Fibroblast of peridontal ligament (primary cell): ENCODE results near the gene CPEB2.

Source experiments
- DNase-seq: peaks from one replicate; pipeline ENCODE4 v3.0.0-alpha.2; 2010; ENCODE audit errors: extremely low read depth

The CPEB2 gene

GRCh38 chr4:15010038-15010585 lies 7.8 kb downstream of the CPEB2 start:
- no peak for DNase-seq

GRCh38 chr4:15011166-15011565 lies 8.9 kb downstream of the CPEB2 start:
- DNase-seq, result no peak

DNA sequence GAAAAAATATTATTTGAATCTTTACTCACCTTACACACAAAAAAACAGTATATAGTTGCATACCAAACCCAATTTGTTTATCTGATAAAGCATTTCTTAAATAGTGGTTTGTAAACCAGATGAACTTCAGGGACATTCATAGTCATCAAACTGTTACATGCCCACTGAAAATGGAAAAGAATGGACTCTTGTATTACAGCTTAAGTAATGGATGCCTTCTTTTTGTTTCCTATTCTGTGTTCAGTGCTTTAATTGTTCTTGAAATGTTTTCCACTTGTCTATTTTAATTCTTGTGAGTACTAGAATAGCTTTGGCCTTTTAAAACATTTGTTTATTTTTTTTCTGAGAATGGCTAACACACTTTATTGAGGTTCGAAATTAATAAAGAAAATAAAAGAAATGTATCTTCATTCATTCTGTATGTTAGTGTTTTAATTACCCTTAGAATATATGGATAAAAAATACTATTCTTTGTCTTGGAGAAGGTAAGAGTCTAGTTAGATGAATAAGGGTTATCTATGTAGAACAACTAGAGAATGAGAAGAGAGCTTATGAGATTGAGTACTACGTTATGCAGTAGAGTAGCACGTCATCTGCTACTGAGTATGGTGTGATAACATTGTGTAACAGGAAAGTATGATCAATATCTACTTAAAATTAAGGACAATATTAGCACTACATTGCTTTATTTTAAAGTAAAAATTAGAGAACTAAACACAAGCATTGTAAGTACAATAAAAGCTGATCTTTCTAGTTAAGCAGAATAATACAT lies 9.9 kb downstream of the CPEB2 start:
- DNase-seq, result no peak

DNA sequence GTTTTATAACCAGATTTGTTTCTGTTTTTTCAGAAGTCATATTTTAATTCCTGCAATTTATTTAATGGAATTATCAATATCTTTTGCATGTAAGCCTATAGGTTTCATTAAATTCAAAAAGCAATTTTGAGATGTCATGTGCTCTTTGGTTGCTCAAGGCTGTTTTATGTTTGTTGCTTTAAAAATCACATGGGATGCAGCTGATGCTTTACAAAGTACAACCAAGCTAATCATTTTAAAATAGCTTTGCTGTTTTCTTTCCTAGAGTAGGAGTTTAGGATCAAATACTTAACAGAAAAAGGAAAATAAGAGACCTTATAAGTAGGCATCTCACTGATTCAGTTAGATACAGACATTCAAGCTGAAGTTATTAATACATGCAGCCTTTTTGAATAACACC lies 11.3 kb downstream of the CPEB2 start:
- no peak for DNase-seq

DNA sequence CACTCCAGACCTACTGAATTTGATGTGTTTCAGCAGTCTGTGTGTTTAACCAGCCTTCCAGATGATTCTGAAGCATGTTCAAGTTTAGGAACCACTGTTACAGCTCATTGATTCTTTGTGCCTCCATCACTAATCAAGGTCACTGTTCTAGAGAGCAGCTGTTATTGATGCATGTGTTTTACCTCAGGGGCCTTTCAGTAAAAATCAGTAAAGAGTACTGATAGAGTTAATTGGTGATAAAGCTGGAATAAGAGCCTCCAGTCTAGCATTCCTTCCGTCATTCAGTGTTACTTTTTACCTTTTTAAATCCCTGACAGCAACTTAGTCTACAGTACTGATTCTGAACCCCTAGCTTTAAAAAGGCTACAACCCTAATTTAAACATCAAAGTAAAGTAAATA lies 12.9 kb downstream of the CPEB2 start:
- DNase-seq, result no peak

DNA sequence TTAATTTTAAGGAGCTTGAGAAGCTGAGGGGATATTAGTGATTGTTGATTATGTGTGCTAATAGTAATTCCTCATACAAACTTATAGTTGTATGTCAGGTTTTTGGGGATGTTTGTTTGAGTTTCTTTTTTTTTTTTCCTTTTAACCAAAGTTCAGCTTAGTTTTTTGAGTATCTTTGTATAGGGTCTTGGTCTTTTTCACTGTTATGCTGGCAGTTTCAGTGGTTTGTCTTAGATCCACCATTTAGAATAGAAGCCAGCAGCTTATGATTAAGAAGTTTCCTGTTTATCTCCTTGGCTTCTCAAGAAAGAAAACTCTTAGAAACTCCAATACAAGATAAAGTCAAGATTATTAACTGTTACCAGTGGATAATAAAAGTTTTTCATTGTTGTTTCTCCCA lies 16.1 kb downstream of the CPEB2 start:
- DNase-seq, result no peak

GRCh38 chr4:15020502-15021286 lies 18.4 kb downstream of the CPEB2 start:
- DNase-seq, result no peak

DNA sequence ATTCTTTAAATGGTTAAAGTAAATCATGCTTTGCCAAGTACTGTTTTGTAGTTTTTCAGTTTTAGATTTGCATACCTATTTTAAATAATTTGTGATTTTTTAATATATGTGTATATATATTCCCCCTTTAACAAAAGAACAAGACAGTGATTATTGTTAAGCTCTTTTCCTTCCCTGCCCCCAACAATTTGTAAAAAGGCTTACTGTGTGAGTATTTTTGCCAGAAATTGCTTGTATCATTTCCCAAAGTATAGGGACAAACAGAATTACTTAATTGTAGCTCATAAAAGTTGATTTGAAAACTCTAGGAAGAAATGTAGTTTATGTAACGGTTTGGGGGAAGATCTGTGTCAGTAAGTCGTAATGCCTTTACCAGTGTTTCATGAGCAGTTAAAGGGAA lies 19.0 kb downstream of the CPEB2 start:
- no peak for DNase-seq

GRCh38 chr4:15021946-15022345 lies 19.7 kb downstream of the CPEB2 start:
- DNase-seq, result no peak

- peak; percentile 44 for DNase-seq
Observed at GRCh38 chr4:15024386-15024785, 22.1 kb downstream of the CPEB2 start.

GRCh38 chr4:15025693-15026092 lies 23.4 kb downstream of the CPEB2 start:
- no peak for DNase-seq

DNA sequence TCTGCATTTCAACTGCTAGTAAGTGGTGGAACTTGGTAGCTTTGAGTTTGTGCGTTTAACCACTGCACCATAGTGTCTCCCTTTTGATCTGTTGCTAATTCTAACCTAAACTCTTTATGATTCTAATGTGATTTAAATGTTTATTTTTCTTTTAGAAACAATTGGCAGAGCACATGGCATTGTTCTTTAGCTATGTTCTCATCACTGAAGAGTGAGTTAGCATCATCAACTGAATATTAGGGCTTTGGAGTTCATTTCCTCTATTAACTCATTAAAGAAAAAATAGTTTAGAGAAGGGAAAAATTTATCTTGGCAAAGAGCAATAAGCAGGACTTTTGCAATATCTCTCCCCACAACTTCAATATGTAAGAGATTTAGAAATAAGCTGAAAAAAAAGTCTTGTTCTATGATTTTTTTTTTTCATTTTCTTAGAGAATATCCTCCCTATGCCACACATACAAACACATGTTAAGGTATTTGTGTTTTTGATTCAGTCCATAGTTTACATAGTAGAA lies 25.7 kb downstream of the CPEB2 start:
- DNase-seq, result peak; percentile 54

- DNase-seq, result no peak
Observed at GRCh38 chr4:15031197-15031596, 28.9 kb downstream of the CPEB2 start.

DNA sequence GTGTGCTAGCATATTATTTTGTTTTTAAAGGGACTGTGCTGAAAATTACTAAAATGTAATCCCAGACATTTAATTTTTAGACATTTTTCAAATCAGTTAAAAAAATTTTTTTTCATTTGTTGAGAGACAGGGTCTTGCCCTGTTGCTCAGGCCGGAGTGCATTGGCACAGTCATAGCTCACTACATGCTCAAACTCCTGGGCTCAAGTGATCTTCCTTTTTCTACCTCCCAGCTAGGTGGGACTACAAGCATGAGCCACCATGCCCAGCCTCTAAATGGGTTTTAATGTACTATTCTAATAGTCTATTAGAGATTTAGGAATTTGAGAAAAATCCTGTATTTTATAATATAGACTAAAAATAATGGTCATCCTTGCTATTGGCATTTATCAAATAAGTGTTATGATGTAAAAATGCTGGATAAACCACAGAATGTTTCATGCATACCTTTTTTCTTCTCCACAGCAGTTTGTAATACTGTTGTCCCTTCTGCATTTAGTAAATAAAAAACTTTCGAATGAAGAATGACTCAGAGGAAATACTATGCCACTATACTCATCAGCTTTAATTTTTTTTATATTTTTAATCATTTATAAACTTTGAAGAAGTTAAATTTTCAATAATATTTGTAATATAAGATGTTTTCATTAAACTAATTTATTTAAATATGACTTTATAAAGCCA lies 29.9 kb downstream of the CPEB2 start:
- no peak for DNase-seq

GRCh38 chr4:15034071-15034764 lies 31.9 kb downstream of the CPEB2 start:
- DNase-seq, result peak; percentile 42

GRCh38 chr4:15035159-15035558 lies 32.9 kb downstream of the CPEB2 start:
- no peak for DNase-seq

DNA sequence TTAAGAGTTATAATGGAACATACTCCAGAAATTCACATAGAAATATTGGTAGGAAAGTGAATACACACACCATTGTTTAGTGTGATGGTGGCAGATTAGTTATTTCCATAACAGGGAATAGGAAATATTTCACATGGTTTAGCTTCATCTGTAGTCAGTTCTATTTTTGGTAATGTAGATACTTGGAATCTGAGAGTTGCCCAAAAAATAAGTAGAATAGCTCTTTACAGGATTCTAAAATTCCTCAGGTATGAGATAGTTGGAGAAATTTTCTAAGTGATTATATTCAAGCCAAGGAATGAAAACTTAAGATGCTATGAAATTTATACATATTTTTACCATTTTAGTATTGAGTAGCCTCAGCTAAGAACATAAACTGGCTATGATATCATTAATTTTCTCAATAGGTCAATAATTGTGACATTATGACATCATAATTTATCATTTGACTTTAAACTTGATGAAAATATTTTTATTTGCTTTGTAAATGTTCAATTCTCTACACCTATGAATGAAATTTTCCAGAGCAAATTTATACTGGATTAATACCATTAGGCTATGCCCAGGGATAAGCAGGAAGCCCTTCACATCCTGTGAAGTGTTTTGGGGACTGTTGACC lies 35.8 kb downstream of the CPEB2 start:
- peak; percentile 46 for DNase-seq

GRCh38 chr4:15040916-15041463 lies 38.7 kb downstream of the CPEB2 start:
- peak; percentile 55 for DNase-seq

GRCh38 chr4:15042529-15043167 lies 40.4 kb downstream of the CPEB2 start:
- DNase-seq, result no peak

DNA sequence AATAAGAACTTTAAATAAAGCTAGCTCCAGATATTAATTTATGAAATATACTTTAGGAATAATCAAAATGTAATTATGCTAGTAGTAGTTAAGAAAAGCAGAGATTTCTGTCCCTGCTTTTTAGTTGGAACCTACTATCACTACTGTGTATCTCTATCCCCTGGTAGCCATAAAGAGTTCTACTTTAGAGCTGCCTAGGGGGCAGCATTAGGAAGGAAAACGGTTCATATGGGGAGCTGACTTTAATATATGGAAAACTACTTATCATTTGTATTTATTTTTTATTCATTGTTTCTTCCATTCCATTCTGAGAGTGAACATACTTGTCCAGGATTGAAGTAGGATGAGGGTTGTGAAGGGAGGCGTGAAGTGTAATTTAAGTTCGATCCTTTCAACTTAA lies 40.9 kb downstream of the CPEB2 start:
- DNase-seq, result no peak
